ENCODE results near the gene GUCY1A2. TPM values are rescaled to one million over a fixed set of nuclear protein-coding genes. Genes with fewer than 3 reads are reported as not detected.

The GUCY1A2 gene
- total RNA-seq, 1 donor from 2014 or later = 0.78 TPM

- Mint-ChIP-seq H3K36me3 (ENCODE audit: unreplicated experiment) (no peaks in the 10 kb centered on the region), H3K4me1 (ENCODE audit: unreplicated experiment) (no peaks in the 10 kb centered on the region), H3K27me3 (ENCODE audit: unreplicated experiment) (peaks cover 9% of the 10 kb centered on the region), H3K4me3 (ENCODE audit: unreplicated experiment) (no peak overlapping the region), H3K27ac (ENCODE audit: unreplicated experiment) (no peak overlapping the region), H3K9me3 (ENCODE audit: unreplicated experiment) (no peaks in the 10 kb centered on the region)
- TF ChIP-seq CTCF (IDR thresholded peaks at IDR 0.05) = no peak
- DNase-seq (ENCODE audit: extremely low spot score, unreplicated experiment) = no peak
These were observed 289.4 kb downstream of the GUCY1A2 start for GRCh38 chr11:106728859-106729258.

GRCh38 chr11:106728379-106728778 lies 289.9 kb downstream of the GUCY1A2 start:
- Mint-ChIP-seq H3K27me3 (ENCODE audit: unreplicated experiment) (peaks cover 9% of the 10 kb centered on the region), H3K9me3 (ENCODE audit: unreplicated experiment) (no peaks in the 10 kb centered on the region), H3K4me1 (ENCODE audit: unreplicated experiment) (no peaks in the 10 kb centered on the region), H3K4me3 (ENCODE audit: unreplicated experiment) (no peak overlapping the region), H3K27ac (ENCODE audit: unreplicated experiment) (no peak overlapping the region), H3K36me3 (ENCODE audit: unreplicated experiment) (no peaks in the 10 kb centered on the region)
- TF ChIP-seq CTCF (IDR thresholded peaks at IDR 0.05) = no peak
- DNase-seq (ENCODE audit: extremely low spot score, unreplicated experiment) = no peak

DNA sequence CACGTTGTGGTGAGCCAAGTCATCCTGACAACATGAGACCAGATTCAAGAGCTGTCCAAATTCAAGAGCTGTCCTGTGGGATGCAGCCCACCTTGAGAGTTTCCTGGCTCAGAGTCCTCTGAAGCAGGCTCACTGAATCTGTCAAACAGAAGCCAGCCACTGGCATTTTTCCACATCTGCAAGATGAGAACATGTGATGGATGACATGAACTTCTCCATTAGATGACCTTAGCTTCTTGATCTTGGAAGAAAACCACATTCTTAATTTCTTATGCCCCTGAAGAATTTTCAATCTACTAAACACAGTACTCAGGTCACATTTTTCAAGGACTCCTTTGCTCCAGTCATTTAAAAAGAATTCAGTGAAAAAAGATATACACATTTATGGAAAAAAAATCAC lies 291.0 kb downstream of the GUCY1A2 start:
- Mint-ChIP-seq H3K36me3 (ENCODE audit: unreplicated experiment) (no peaks in the 10 kb centered on the region), H3K27me3 (ENCODE audit: unreplicated experiment) (peaks cover 14% of the 10 kb centered on the region), H3K9me3 (ENCODE audit: unreplicated experiment) (no peaks in the 10 kb centered on the region), H3K4me3 (ENCODE audit: unreplicated experiment) (no peak overlapping the region), H3K4me1 (ENCODE audit: unreplicated experiment) (no peaks in the 10 kb centered on the region), H3K27ac (ENCODE audit: unreplicated experiment) (no peak overlapping the region)
- no peak for TF ChIP-seq CTCF (IDR thresholded peaks at IDR 0.05)
- no peak for DNase-seq (ENCODE audit: extremely low spot score, unreplicated experiment)

DNA sequence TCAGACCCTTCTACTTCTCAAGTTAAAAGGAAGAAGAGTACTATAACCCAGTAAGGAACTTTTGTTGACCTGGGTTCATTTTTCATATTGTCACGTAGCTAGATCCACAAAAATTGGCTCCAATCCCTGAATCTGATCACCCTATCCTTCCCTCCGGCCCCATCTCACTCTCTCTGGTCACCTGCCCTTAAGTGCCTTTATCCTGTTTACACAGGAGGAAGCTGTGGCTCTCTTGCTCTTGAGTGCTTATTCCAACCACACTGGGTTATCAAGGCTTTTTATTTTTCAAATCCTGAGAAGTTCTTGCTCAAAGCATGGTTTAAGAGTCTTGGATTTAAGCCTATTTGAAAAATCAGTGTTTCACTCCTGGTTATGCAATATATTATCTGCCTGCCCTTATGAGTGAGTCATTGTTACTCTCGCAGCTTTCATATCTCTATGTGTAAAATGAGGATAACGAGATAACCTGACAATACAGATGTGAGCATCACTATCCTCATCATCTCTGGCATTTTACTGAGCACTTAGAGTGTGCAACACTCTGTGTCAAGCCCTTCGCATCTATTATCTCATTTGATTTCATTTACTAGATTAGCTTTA lies 293.9 kb downstream of the GUCY1A2 start:
- peaks cover 8% of the 10 kb centered on the region for H3K27me3 Mint-ChIP-seq (ENCODE audit: unreplicated experiment)
- no peak for DNase-seq (ENCODE audit: extremely low spot score, unreplicated experiment)

GRCh38 chr11:106723071-106723470 lies 295.2 kb downstream of the GUCY1A2 start:
- H3K4me3 Mint-ChIP-seq (ENCODE audit: unreplicated experiment) = no peak overlapping the region
- H3K36me3 Mint-ChIP-seq (ENCODE audit: unreplicated experiment) = no peaks in the 10 kb centered on the region
- no peaks in the 10 kb centered on the region for H3K4me1 Mint-ChIP-seq (ENCODE audit: unreplicated experiment)
- TF ChIP-seq CTCF (IDR thresholded peaks at IDR 0.05) = no peak
- no peak overlapping the region for H3K27ac Mint-ChIP-seq (ENCODE audit: unreplicated experiment)
- DNase-seq (ENCODE audit: extremely low spot score, unreplicated experiment) = no peak
- H3K27me3 Mint-ChIP-seq (ENCODE audit: unreplicated experiment) = peaks cover 8% of the 10 kb centered on the region
- no peaks in the 10 kb centered on the region for H3K9me3 Mint-ChIP-seq (ENCODE audit: unreplicated experiment)

More for the DNA sequence above, 293.9 kb downstream of the GUCY1A2 start:
- no peak overlapping the region for H3K27ac Mint-ChIP-seq (ENCODE audit: unreplicated experiment)
- no peak overlapping the region for H3K4me3 Mint-ChIP-seq (ENCODE audit: unreplicated experiment)
- TF ChIP-seq CTCF (IDR thresholded peaks at IDR 0.05) = no peak
- no peaks in the 10 kb centered on the region for H3K4me1 Mint-ChIP-seq (ENCODE audit: unreplicated experiment)
- H3K36me3 Mint-ChIP-seq (ENCODE audit: unreplicated experiment) = no peaks in the 10 kb centered on the region
- no peaks in the 10 kb centered on the region for H3K9me3 Mint-ChIP-seq (ENCODE audit: unreplicated experiment)

Measured in osteocyte (in vitro differentiated cells).